SK-N-SH treated with all-trans-retinoic acid at 6 μM for 48 hours (cell line): ENCODE results near the gene APOBEC4.
A peak's percentile ranks its signal among the peaks of the same experiment; 100 is the strongest.

Experiments
- ATAC-seq: fragments of 200-7000 bp; cut with Tn5 transposase; 3 replicates; pipeline ENCODE4 v1.9.1; 2020; ENCODE audit warnings: mild to moderate bottlenecking, moderate library complexity
- ARNTL ChIP-seq: fragments of 450-650 bp; formaldehyde crosslinking; IDR thresholded peaks from 2 replicates; pipeline ENCODE4 v1.5.0; 2020; ENCODE audit warnings: low read depth, mild to moderate bottlenecking, moderate library complexity, borderline replicate concordance
- BACH2 ChIP-seq: fragments of 250-450 bp; sonication (Bioruptor Pico); IDR thresholded peaks from 2 replicates; pipeline ENCODE4 v1.9.0; 2021; ENCODE audit warnings: mild to moderate bottlenecking, borderline replicate concordance
- CREB5 ChIP-seq: fragments of 250-450 bp; sonication (Bioruptor Pico); IDR thresholded peaks from 2 replicates; pipeline ENCODE4 v1.5.1; 2020; ENCODE audit warnings: low read depth, mild to moderate bottlenecking, moderate library complexity
- CSDC2 ChIP-seq: fragments of 250-450 bp; sonication (Bioruptor Pico); IDR thresholded peaks from 2 replicates; pipeline ENCODE4 v1.5.0; 2020; ENCODE audit warnings: mild to moderate bottlenecking, moderate library complexity
- ESRRG ChIP-seq: fragments of 250-450 bp; sonication (Bioruptor Pico); IDR thresholded peaks from 2 replicates; pipeline ENCODE4 v1.6.1; 2021; ENCODE audit warnings: mild to moderate bottlenecking
- GLIS3 ChIP-seq: fragments of 250-450 bp; sonication (Bioruptor Pico); IDR thresholded peaks from 2 replicates; pipeline ENCODE4 v1.5.0; 2020; ENCODE audit warnings: mild to moderate bottlenecking, moderate library complexity
- ISL1 ChIP-seq: fragments of 250-450 bp; sonication (Bioruptor Pico); IDR thresholded peaks from 2 replicates; pipeline ENCODE4 v2.1.2; 2022; ENCODE audit warnings: mild to moderate bottlenecking, moderate library complexity
- OSR1 ChIP-seq: fragments of 250-450 bp; sonication (Bioruptor Pico); IDR thresholded peaks from 2 replicates; pipeline ENCODE4 v1.8.0; 2022; ENCODE audit warnings: moderate library complexity, mild to moderate bottlenecking, inconsistent platforms
- POU6F1 ChIP-seq: fragments of 250-450 bp; sonication (Bioruptor Pico); IDR thresholded peaks from 2 replicates; pipeline ENCODE4 v1.8.0; 2021; ENCODE audit warnings: low read depth, mild to moderate bottlenecking, moderate library complexity, borderline replicate concordance
- PPARA ChIP-seq: fragments of 250-450 bp; sonication (Bioruptor Pico); IDR thresholded peaks from 2 replicates; pipeline ENCODE4 v1.5.0; 2020; ENCODE audit warnings: mild to moderate bottlenecking, borderline replicate concordance
- SNAI2 ChIP-seq: fragments of 250-450 bp; sonication (Bioruptor Pico); IDR thresholded peaks from 2 replicates; pipeline ENCODE4 v1.5.0; 2020; ENCODE audit warnings: mild to moderate bottlenecking, moderate library complexity
- TCF4 ChIP-seq: fragments of 250-450 bp; sonication (Bioruptor Pico); IDR thresholded peaks from 2 replicates; pipeline ENCODE4 v1.8.0; 2021; ENCODE audit warnings: mild to moderate bottlenecking, moderate library complexity, borderline replicate concordance
- TOX ChIP-seq: fragments of 250-450 bp; sonication (Bioruptor Pico); IDR thresholded peaks from 2 replicates; pipeline ENCODE4 v1.8.0; 2021; ENCODE audit warnings: mild to moderate bottlenecking, moderate library complexity, borderline replicate concordance
- TSHZ2 ChIP-seq: fragments of 250-450 bp; sonication (Bioruptor Pico); IDR thresholded peaks from 2 replicates; pipeline ENCODE4 v1.5.0; 2020; ENCODE audit warnings: mild to moderate bottlenecking, moderate library complexity
- ZC3H10 ChIP-seq: fragments of 250-450 bp; sonication (Bioruptor Pico); IDR thresholded peaks from 2 replicates; pipeline ENCODE4 v1.5.1; 2021; ENCODE audit warnings: mild to moderate bottlenecking, moderate library complexity
- ZFP3 ChIP-seq: fragments of 250-450 bp; sonication (Bioruptor Pico); IDR thresholded peaks from 2 replicates; pipeline ENCODE4 v1.5.0; 2020; ENCODE audit warnings: mild to moderate bottlenecking, moderate library complexity
- ZFP30 ChIP-seq: fragments of 450-650 bp; formaldehyde crosslinking; IDR thresholded peaks from 2 replicates; pipeline ENCODE4 v1.5.0; 2022; ENCODE audit warnings: mild to moderate bottlenecking, moderate library complexity
- ZNF565 ChIP-seq: fragments of 450-650 bp; formaldehyde crosslinking; conservative IDR thresholded peaks from 2 replicates; pipeline ENCODE4 v1.5.0; 2020; ENCODE audit warnings: low read depth, mild to moderate bottlenecking, moderate library complexity
- ZNF70 ChIP-seq: fragments of 450-650 bp; formaldehyde crosslinking; IDR thresholded peaks from 2 replicates; pipeline ENCODE4 v1.5.0; 2020; ENCODE audit warnings: mild to moderate bottlenecking, moderate library complexity
- ZNF8 ChIP-seq: fragments of 450-650 bp; formaldehyde crosslinking; IDR thresholded peaks from 2 replicates; pipeline ENCODE4 v1.5.0; 2020; ENCODE audit warnings: mild to moderate bottlenecking, moderate library complexity

APOBEC4 gene

GRCh38 chr1:183694066-183694465, 41.0 kb upstream of the APOBEC4 start (continued):
- TF ChIP-seq CREB5: no peak

GRCh38 chr1:183693521-183693920, 40.4 kb upstream of the APOBEC4 start:
- TF ChIP-seq OSR1 (CRISPR knock-in tag) (no peak), ZNF70 (no peak), ARNTL (CRISPR knock-in tag) (no peak)
- ATAC-seq: no peak

- ATAC-seq: no peak
- no peak for TF ChIP-seq ZNF565 (CRISPR knock-in tag)
- no peak for TF ChIP-seq ZFP30 (CRISPR knock-in tag)
- TF ChIP-seq PPARA (CRISPR knock-in tag): no peak
- no peak for TF ChIP-seq POU6F1 (CRISPR knock-in tag)
- no peak for TF ChIP-seq ARNTL (CRISPR knock-in tag)
- TF ChIP-seq OSR1 (CRISPR knock-in tag): no peak
- no peak for TF ChIP-seq TOX (CRISPR knock-in tag)
- TF ChIP-seq BACH2 (CRISPR knock-in tag): no peak
- no peak for TF ChIP-seq SNAI2
- TF ChIP-seq ZNF8: no peak
Measured at GRCh38 chr1:183689762-183690204, 36.7 kb upstream of the APOBEC4 start.

GRCh38 chr1:183688341-183689060, 35.4 kb upstream of the APOBEC4 start:
- no peak for TF ChIP-seq TCF4 (CRISPR knock-in tag)
- no peak for TF ChIP-seq ZFP30 (CRISPR knock-in tag)
- no peak for TF ChIP-seq ARNTL (CRISPR knock-in tag)
- TF ChIP-seq OSR1 (CRISPR knock-in tag): no peak
- ATAC-seq: no peak

- TF ChIP-seq ZC3H10 (CRISPR knock-in tag) (no peak), CREB5 (no peak)
- ATAC-seq: no peak
Measured at GRCh38 chr1:183687546-183688304, 34.6 kb upstream of the APOBEC4 start.

- ATAC-seq: no peak
- no peak for TF ChIP-seq BACH2 (CRISPR knock-in tag)
- no peak for TF ChIP-seq ESRRG (CRISPR knock-in tag)
- TF ChIP-seq, all 23 proteins: peak for 0
Measured at GRCh38 chr1:183686229-183686628, 33.1 kb upstream of the APOBEC4 start.

GRCh38 chr1:183685112-183685713, 32.1 kb upstream of the APOBEC4 start:
- ATAC-seq: peak; percentile 81
- TF ChIP-seq CSDC2 (CRISPR knock-in tag) (no peak), ESRRG (CRISPR knock-in tag) (no peak), ISL1 (no peak), ZNF8 (no peak), OSR1 (CRISPR knock-in tag) (no peak), ZFP3 (no peak), ZNF565 (CRISPR knock-in tag) (no peak), ZFP30 (CRISPR knock-in tag) (no peak), ZC3H10 (CRISPR knock-in tag) (no peak), TCF4 (CRISPR knock-in tag) (no peak), GLIS3 (no peak), TSHZ2 (CRISPR knock-in tag) (no peak), CREB5 (no peak), TOX (CRISPR knock-in tag) (no peak)
